Measurements from ENCODE around the gene GLI1. TPM values are rescaled to one million over a fixed set of nuclear protein-coding genes. Genes with fewer than 3 reads are reported as not detected.
A peak's percentile ranks its signal among the peaks of the same experiment; 100 is the strongest.
"Not testable (repeated sequence)": the region's sequence is repeated elsewhere in the genome, so short reads cannot be mapped to it uniquely, and the experiment has no call there.

GLI1 gene
- total RNA-seq, 1 experiment from 2014 or later: 6.4 TPM

- peak; percentile 98 for DNase-seq (ENCODE audit: low spot score)
- in situ Hi-C loops (cut with HindIII; ENCODE audit: low sequenced_read_pairs): no loop called here
Observed at GRCh38 chr12:57487597-57488401, 28.2 kb downstream of the GLI1 start, which contains the start of gene MARS1. Gene MARS1, plus strand, starts transcription at chr12:57488068. Its CDS starts 23 bp downstream, at chr12:57488091.

GRCh38 chr12:57488402-57489156 is 29.0 kb downstream of the GLI1 start:
- DNase-seq (ENCODE audit: low spot score): no peak
- in situ Hi-C loops (cut with HindIII; ENCODE audit: low sequenced_read_pairs): no loop called here

- DNase-seq (ENCODE audit: low spot score): no peak
- in situ Hi-C loops (cut with HindIII; ENCODE audit: low sequenced_read_pairs): no loop called here
Observed at GRCh38 chr12:57489157-57489641, 29.6 kb downstream of the GLI1 start.

- in situ Hi-C loops (cut with HindIII; ENCODE audit: low sequenced_read_pairs): no loop called here
- DNase-seq (ENCODE audit: low spot score): no peak
Observed at GRCh38 chr12:57490126-57490525, 30.5 kb downstream of the GLI1 start.

GRCh38 chr12:57491393-57492280 is 32.1 kb downstream of the GLI1 start:
- DNase-seq (ENCODE audit: low spot score): no peak

GRCh38 chr12:57495051-57495701 is 35.6 kb downstream of the GLI1 start:
- in situ Hi-C loops (cut with HindIII; ENCODE audit: low sequenced_read_pairs); DNase-seq (ENCODE audit: low spot score): not testable (repeated sequence)

More at GRCh38 chr12:57491393-57492280, 32.1 kb downstream of the GLI1 start:
- in situ Hi-C loops (cut with HindIII; ENCODE audit: low sequenced_read_pairs): no loop called here

- DNase-seq (ENCODE audit: low spot score): no peak
- in situ Hi-C loops (cut with HindIII; ENCODE audit: low sequenced_read_pairs): no loop called here
Observed at GRCh38 chr12:57496822-57497221, 37.2 kb downstream of the GLI1 start.

GRCh38 chr12:57497223-57498131 is 37.9 kb downstream of the GLI1 start:
- in situ Hi-C loops (cut with HindIII; ENCODE audit: low sequenced_read_pairs): no loop called here
- no peak for DNase-seq (ENCODE audit: low spot score)

GRCh38 chr12:57498132-57498502 is 38.5 kb downstream of the GLI1 start:
- DNase-seq (ENCODE audit: low spot score): no peak
- in situ Hi-C loops (cut with HindIII; ENCODE audit: low sequenced_read_pairs): no loop called here

GRCh38 chr12:57498571-57498970 is 39.0 kb downstream of the GLI1 start:
- in situ Hi-C loops (cut with HindIII; ENCODE audit: low sequenced_read_pairs): no loop called here
- DNase-seq (ENCODE audit: low spot score): no peak

- in situ Hi-C loops (cut with HindIII; ENCODE audit: low sequenced_read_pairs): no loop called here
- DNase-seq (ENCODE audit: low spot score): no peak
Observed at GRCh38 chr12:57500213-57500612, 40.6 kb downstream of the GLI1 start.

GRCh38 chr12:57502311-57502969 is 42.9 kb downstream of the GLI1 start:
- in situ Hi-C loops (cut with HindIII; ENCODE audit: low sequenced_read_pairs); DNase-seq (ENCODE audit: low spot score): not testable (repeated sequence)

GRCh38 chr12:57506541-57506940 is 47.0 kb downstream of the GLI1 start:
- in situ Hi-C loops (cut with HindIII; ENCODE audit: low sequenced_read_pairs); DNase-seq (ENCODE audit: low spot score): not testable (repeated sequence)

GRCh38 chr12:57507796-57508195 is 48.2 kb downstream of the GLI1 start:
- DNase-seq (ENCODE audit: low spot score); in situ Hi-C loops (cut with HindIII; ENCODE audit: low sequenced_read_pairs): not testable (repeated sequence)

GRCh38 chr12:57511161-57511560 is 51.6 kb downstream of the GLI1 start:
- in situ Hi-C loops (cut with HindIII; ENCODE audit: low sequenced_read_pairs): no loop called here
- DNase-seq (ENCODE audit: low spot score): no peak

- no peak for DNase-seq (ENCODE audit: low spot score)
- in situ Hi-C loops (cut with HindIII; ENCODE audit: low sequenced_read_pairs): no loop called here
Observed at GRCh38 chr12:57511588-57512325, 52.2 kb downstream of the GLI1 start.

GRCh38 chr12:57512665-57513064 is 53.1 kb downstream of the GLI1 start:
- in situ Hi-C loops (cut with HindIII; ENCODE audit: low sequenced_read_pairs): no loop called here
- no peak for DNase-seq (ENCODE audit: low spot score)

Data from G401 (cell line).